A673 (cell line): ENCODE measurements around the gene TLR5. TPM values are rescaled to one million over a fixed set of nuclear protein-coding genes. Genes with fewer than 3 reads are reported as not detected.

Experiments
- BruUV-seq: library from RNA; stranded (reverse); fragments of 400-500 nt; replicated peaks from 2 replicates; lab custom pipeline; 2021; lab: Mats Ljungman, UMichigan
- CTCF ChIA-PET: fragments of 300-600 bp; sonication (Branson Sonifier 250); formaldehyde crosslinking; loops from one replicate; lab custom pipeline; 2022; ENCODE audit warnings: antibody characterized with exemption; lab: Charles Lee
- POLR2A ChIA-PET: fragments of 300-600 bp; sonication (Branson Sonifier 250); formaldehyde crosslinking; loops from one replicate; lab custom pipeline; 2022; ENCODE audit warnings: antibody characterized with exemption; ENCODE audit not compliant: low non-redundant PET; lab: Charles Lee
- DNase-seq: peaks from one replicate; pipeline ENCODE4 v3.0.0-alpha.2; 2015; ENCODE audit warnings: low spot score
- H3K27ac ChIP-seq: fragments of 200-600 bp; sonication (generic); 2 replicates; pipeline ENCODE4 v1.5.1; 2016; ENCODE audit warnings: mixed run types, low read depth, mild to moderate bottlenecking, mixed read lengths, antibody characterized with exemption, low read length; ENCODE audit not compliant: poor library complexity, severe bottlenecking
- H3K27me3 ChIP-seq: fragments of 200-600 bp; sonication (generic); replicated peaks from 2 replicates; pipeline ENCODE4 v1.6.1; 2017; ENCODE audit warnings: mixed run types, low read depth, mild to moderate bottlenecking, mixed read lengths, antibody characterized with exemption, low read length; ENCODE audit not compliant: insufficient read depth, poor library complexity
- H3K36me3 ChIP-seq: fragments of 200-600 bp; sonication (generic); 2 replicates; pipeline ENCODE4 v1.6.1; 2016; ENCODE audit warnings: mixed run types, mild to moderate bottlenecking, mixed read lengths, antibody characterized with exemption, low read length; ENCODE audit not compliant: insufficient read depth, poor library complexity, severe bottlenecking
- H3K4me1 ChIP-seq: fragments of 200-600 bp; sonication (generic); 2 replicates; pipeline ENCODE4 v1.6.1; 2017; ENCODE audit warnings: mixed run types, mild to moderate bottlenecking, mixed read lengths, antibody characterized with exemption, low read length; ENCODE audit not compliant: insufficient read depth, poor library complexity, severe bottlenecking
- H3K4me3 ChIP-seq: fragments of 200-600 bp; sonication (generic); 2 replicates; pipeline ENCODE4 v1.5.1; 2016; ENCODE audit warnings: low read depth, mixed run types, mild to moderate bottlenecking, mixed read lengths, low read length; ENCODE audit not compliant: poor library complexity, severe bottlenecking
- H3K9me3 ChIP-seq: fragments of 200-600 bp; sonication (generic); 2 replicates; pipeline ENCODE4 v1.6.1; 2016; ENCODE audit warnings: mixed run types, low read depth, mild to moderate bottlenecking, mixed read lengths, antibody characterized with exemption, low read length; ENCODE audit not compliant: poor library complexity, severe bottlenecking
- CTCF ChIP-seq: fragments of 300-800, 200-600 bp; sonication (generic); conservative IDR thresholded peaks from 2 replicates; pipeline ENCODE4 v1.5.1; 2017; ENCODE audit warnings: low read depth, mild to moderate bottlenecking, antibody characterized with exemption, low read length, moderate library complexity, mixed read lengths
- EZH2 ChIP-seq: fragments of 200-600 bp; sonication (generic); IDR thresholded peaks from 2 replicates; pipeline ENCODE4 v1.6.1; 2017; ENCODE audit warnings: borderline replicate concordance, low read depth, mild to moderate bottlenecking, mixed read lengths, antibody characterized with exemption, low read length; ENCODE audit not compliant: poor library complexity, severe bottlenecking
- intact Hi-C: fragments of 100-400 bp; cut with micrococcal nuclease; formaldehyde crosslinking; loops from one replicate; pipeline ENCODE4 v1.10.0; 2022; ENCODE audit not compliant: unreplicated experiment
- total RNA-seq: library from RNA; stranded (reverse); gene quantifications from 2 replicates; pipeline ENCODE4 v1.2.3, GENCODE V29; 2021

Gene TLR5
- total RNA-seq, 1 experiment from 2014 or later: 0.95 TPM

GRCh38 chr1:223088713-223089240 lies 54.3 kb downstream of the TLR5 start:
- H3K27ac ChIP-seq: no peak overlapping the region
- POLR2A ChIA-PET: no interaction called here
- intact Hi-C loops: loop anchor here (10.0 kb wide), 1 partner anchor 444 kb away; no protein-coding TSS in a partner anchor
- no peaks in the 10 kb centered on the region for H3K9me3 ChIP-seq
- H3K4me3 ChIP-seq: no peak overlapping the region
- no TSS peak for BruUV-seq
- no peak for DNase-seq
- no peaks in the 10 kb centered on the region for H3K4me1 ChIP-seq
- no peak for TF ChIP-seq EZH2
- no peak for TF ChIP-seq CTCF
- no peaks in the 10 kb centered on the region for H3K27me3 ChIP-seq
- no peaks in the 10 kb centered on the region for H3K36me3 ChIP-seq
- CTCF ChIA-PET: no interaction called here

GRCh38 chr1:223087291-223088255 lies 55.5 kb downstream of the TLR5 start:
- Histone ChIP-seq H3K27ac (no peak overlapping the region), H3K4me1 (no peaks in the 10 kb centered on the region), H3K4me3 (no peak overlapping the region), H3K27me3 (no peaks in the 10 kb centered on the region), H3K36me3 (no peaks in the 10 kb centered on the region), H3K9me3 (no peaks in the 10 kb centered on the region)
- BruUV-seq: no TSS peak
- POLR2A ChIA-PET: interaction anchor here (0.7 kb wide), 1 partner anchor 35 kb away, joined by 5 read pairs; no protein-coding TSS in a partner anchor
- TF ChIP-seq EZH2 (no peak), CTCF (no peak)
- no peak for DNase-seq
- intact Hi-C loops: loop anchor here (10.0 kb wide), 1 partner anchor 443 kb away; no protein-coding TSS in a partner anchor
- CTCF ChIA-PET: no interaction called here

GRCh38 chr1:223084464-223084866 lies 58.6 kb downstream of the TLR5 start:
- intact Hi-C loops: loop anchor here (10.0 kb wide), 1 partner anchor 440 kb away; no protein-coding TSS in a partner anchor
- no peaks in the 10 kb centered on the region for H3K27me3 ChIP-seq
- POLR2A ChIA-PET: no interaction called here
- no peak for DNase-seq
- no peaks in the 10 kb centered on the region for H3K4me1 ChIP-seq
- no peaks in the 10 kb centered on the region for H3K9me3 ChIP-seq
- H3K27ac ChIP-seq: no peak overlapping the region
- CTCF ChIA-PET: no interaction called here
- no peaks in the 10 kb centered on the region for H3K36me3 ChIP-seq
- TF ChIP-seq EZH2 (no peak), CTCF (no peak)
- no TSS peak for BruUV-seq
- no peak overlapping the region for H3K4me3 ChIP-seq
